ENCODE results near the gene ESRRG.
"Not testable (repeated sequence)": the region's sequence is repeated elsewhere in the genome, so short reads cannot be mapped to it uniquely, and the experiment has no call there.

Gene ESRRG

GRCh38 chr1:216723274-216723780 is at the start of gene ESRRG:
ESRRG (minus strand) TSS chr1:216723429; CDS start chr1:216723299, 130 bp downstream.
- DNase-seq = no peak

GRCh38 chr1:216771922-216772321 is 48.7 kb upstream of the ESRRG start:
- DNase-seq = no peak

DNA sequence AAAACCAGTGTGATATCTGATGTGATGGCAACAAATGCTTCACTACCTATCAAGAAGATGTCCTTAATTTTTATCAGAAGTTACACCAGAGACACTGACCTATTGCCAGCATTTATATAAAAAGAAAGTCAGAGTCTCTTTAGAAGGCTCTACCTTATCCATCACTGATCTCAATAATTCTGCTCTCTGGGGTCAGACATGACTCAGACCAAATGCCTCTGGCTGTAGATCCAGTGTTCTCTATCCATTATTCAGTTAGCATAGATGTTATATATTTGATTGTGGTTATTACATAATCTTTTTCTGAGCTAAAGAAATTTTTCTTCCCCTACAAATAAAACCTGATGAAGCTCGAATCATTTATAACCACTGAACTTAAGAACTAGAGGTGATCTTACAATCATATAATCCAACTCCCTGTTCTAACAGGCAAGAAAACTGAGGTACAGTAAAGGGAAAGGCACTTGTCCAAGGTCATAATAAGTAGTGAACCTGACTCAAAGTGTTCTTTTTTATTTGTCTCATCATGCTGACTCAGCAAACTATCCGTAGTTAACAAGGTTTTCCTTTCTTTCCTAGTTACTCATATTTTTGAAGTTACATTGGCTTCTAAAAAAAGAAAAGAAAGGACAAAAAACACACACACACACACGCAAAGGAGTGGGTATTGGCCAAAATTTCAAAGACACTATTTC is 43.6 kb upstream of the ESRRG start:
- DNase-seq = no peak

DNA sequence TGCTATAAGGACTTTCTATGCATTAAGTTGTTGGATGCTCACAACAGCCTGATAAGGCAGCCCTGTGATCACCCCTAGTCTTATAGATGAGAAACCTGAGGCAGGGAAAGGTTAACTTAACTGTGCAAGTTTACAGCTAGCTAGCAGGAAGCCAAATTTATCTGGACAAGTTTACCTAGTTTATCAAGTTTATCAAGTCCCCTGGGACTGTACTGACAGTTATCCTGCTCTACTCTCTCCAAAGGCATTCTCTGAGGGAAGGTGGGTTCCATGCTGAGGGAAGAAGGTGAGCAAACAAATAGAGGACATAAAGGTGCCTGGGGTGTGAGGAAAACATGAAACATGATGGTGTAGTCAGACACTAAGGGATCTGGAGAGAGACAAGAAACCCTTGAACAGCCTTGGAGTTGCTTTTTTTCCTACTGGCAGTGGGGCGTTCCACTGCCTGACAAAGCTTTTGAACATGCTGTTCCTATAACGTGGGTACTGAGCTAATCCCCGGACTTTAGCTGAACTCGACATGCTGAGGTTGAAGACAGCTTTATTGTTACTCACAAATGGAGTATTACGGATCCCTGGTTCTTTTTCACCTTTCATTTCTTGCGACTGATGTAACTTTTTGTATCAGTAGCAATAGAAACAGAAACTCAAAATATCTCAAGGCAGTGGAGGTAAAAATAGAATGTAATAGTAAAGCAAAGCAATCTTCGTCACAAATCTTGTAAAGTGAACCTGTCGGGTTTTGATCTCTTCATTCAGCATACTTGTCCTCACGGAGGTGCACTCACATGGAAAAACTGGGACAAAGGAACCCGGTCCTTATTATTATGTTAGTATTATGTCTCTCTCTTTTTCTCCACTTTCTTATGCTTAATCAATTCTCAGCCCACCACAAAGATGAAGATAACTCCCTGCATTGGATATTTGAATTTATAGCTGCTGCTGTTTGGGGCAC is 42.4 kb upstream of the ESRRG start:
- DNase-seq = no peak

- no peak for DNase-seq
These were observed 34.9 kb upstream of the ESRRG start for GRCh38 chr1:216758161-216758560.

DNA sequence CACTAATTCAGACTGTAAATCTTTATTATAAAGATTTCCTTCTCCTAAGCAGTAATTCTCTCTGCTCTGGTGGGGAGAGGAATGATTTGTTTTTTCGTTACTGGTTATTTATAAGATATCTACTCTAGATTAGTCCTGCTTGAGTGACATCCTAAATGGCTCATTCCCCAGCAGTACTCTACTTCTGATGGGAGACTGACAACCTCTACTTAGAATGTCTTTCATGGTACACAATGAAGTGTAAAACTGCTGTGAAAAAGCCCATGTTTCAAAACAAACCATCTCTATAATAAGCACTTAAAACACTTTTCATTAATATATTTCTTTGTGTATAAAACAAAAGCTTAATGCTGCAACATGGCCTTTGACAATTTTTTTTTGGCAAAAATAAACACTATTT is 33.9 kb upstream of the ESRRG start:
- DNase-seq = no peak

- no peak for DNase-seq
These were observed 27.7 kb upstream of the ESRRG start for GRCh38 chr1:216750961-216751360.

GRCh38 chr1:216750031-216750627 is 26.9 kb upstream of the ESRRG start:
- DNase-seq = no peak

- DNase-seq = no peak
These were observed 26.0 kb upstream of the ESRRG start for GRCh38 chr1:216749232-216749631.

DNA sequence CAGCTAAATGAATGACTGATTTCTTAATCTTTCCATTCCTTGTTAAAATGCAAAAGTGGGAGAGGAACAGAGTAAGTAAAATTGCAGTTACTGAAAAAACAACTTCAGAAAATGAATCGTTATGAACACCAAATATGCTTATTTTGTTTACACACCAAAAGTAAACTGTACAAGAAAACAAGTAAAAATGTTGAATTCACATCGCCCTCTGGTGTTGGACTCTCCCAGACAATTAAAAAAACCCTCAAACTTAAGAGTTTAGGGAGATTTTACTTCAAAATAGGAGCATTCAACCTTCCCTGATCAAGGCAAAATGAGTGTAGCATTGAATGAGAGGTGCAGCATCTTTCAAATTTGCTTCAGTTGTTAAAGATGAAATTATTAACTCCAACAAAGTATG is 19.4 kb upstream of the ESRRG start:
- DNase-seq = no peak

GRCh38 chr1:216740331-216740730 is 17.1 kb upstream of the ESRRG start:
- no peak for DNase-seq

- no peak for DNase-seq
These were observed 16.6 kb upstream of the ESRRG start for GRCh38 chr1:216739793-216740192.

DNA sequence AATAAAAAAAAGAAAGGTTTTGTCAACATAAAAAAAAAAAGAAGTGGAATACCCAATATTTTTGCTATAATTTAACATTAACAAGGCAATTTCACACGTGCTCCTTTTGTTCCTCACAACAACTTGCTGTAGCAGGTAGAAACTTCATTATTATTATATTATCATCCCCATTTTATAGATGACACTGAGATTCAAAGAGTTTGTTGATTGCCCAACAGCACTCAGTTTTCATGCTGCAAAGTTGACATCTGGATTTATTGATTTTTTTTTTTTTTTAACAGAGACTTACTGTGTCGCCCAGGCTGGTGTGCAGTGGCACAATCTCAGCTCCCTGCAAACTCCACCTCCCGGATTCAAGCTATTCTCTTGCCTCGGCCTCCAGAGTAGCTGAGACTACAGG is 8.9 kb upstream of the ESRRG start:
- DNase-seq = no peak

DNA sequence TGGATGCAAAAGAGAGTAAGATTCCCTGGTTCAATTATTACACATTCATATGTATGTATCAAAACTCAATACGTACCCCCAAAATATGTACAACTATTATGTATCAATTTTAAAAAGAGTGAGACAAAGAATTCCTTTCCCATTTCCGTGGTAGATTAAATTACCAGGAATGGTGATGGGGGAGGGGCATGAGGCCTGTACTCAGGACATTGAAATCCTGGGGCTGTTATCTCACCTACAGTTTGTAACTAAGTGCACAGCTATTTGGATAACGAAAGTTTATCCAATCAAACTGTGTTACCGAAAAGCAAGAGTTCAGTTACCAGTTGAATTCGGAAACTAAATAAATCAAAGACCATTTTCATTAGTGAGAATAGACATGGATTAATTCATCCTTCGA is 8.3 kb upstream of the ESRRG start:
- DNase-seq = no peak

DNA sequence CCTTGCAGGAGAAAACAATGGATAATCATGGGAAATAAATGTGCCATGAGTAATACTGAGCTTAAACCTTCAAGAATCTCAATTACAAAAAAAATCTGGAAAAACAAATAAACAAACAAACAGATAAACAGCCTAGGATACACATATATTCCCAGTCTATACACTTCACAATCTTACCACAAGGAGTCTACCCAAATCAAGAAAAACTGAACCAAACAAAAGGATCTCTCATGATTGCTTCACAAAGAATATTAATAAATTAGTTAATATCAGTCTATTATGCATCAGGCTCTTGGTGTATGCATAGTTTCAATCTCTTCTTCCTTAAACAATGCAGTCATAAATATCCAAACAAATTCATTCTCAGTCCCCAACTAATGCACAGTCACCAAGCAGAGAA is 3.2 kb upstream of the ESRRG start:
- DNase-seq = no peak

- no peak for DNase-seq
These were observed 408 bp downstream of the ESRRG start for GRCh38 chr1:216722821-216723220.

DNA sequence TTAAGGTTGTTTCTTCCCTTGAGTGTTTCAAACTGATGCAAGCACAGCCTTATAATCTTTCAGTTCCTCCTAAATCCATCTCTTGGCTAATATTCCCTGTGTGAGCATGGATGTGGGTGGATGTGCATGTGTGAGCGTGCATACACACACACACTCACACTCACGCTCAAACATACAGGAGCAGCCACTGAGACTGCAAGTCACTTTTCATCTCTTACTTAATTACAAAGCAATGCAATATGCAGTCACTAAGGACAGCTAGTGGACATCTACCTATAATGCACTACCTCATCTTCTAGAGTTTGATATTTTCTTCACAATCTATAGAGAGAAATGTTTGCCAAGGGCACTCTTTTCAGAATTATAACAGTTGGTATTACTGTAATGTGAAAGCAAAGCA is 1.4 kb downstream of the ESRRG start:
- DNase-seq = no peak

GRCh38 chr1:216721062-216721461 is 2.2 kb downstream of the ESRRG start:
- DNase-seq = no peak

DNA sequence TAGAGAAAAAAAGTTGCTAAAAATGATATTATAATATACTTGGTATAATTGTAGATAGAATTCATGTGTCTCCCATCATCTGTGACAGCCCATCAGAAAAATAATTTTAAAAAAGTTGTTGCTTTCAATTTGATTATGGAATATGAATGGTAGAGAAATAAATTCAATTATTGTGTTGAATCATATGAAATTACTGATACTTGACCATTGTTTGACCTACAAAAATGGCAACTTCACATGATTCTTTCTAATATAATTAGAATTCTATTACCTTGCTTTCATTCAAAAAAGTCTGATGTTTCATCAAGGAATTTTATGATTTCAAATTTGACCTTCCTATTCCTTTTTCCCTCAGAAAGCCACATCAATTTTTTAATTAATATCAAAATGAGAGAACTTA is 11.5 kb downstream of the ESRRG start:
- DNase-seq = no peak

GRCh38 chr1:216710598-216711333 is 12.5 kb downstream of the ESRRG start:
- DNase-seq = no peak

DNA sequence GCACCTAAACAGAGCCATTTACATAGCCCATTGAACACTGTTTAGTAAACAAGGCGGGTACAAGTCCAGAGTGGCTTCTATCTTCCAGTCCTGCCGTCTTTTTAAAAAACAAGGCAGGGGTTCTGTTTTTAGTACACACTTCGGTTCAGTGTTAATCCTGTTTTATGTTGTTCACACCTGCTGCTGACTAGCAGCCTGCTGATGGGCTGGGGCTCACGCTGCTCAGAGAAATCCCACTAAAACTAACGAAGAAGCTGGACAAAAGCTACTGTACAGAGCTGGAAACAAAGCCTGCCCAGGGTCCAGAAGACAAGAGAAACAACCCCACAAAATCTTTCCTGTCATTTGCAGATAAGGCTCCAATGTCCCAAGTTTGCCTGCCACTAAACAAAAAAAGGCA is 13.2 kb downstream of the ESRRG start:
- DNase-seq = no peak

DNA sequence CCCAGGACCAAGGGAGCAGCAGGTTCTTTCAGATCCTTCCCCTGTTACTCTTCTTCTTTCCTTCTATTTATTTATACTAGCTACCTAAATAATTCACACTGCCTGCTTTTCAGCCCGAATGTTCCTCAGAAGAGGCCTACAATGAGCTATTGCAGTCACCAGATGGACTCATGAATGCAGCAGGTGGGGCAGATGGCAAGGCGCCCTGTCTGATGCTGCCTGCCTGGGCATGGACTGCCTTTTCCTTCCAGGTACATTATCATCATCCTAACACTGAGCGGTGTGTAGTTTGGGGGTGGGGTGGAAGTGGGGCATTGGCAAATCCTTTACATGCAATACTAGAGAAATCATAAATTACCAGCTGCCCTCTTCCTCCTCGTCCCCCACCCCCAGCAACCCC is 17.6 kb downstream of the ESRRG start:
- no peak for DNase-seq

GRCh38 chr1:216704065-216704464 is 19.2 kb downstream of the ESRRG start:
- not testable (repeated sequence) for DNase-seq
